NCI-H2029 (cell line): ENCODE measurements around the gene ADSS2.
"Not testable (repeated sequence)": the region's sequence is repeated elsewhere in the genome, so short reads cannot be mapped to it uniquely, and the experiment has no call there.

Source experiments
- DNase-seq: peaks from one replicate; lab custom pipeline; 2025; lab: John Stamatoyannopoulos, UW

Gene ADSS2

DNA sequence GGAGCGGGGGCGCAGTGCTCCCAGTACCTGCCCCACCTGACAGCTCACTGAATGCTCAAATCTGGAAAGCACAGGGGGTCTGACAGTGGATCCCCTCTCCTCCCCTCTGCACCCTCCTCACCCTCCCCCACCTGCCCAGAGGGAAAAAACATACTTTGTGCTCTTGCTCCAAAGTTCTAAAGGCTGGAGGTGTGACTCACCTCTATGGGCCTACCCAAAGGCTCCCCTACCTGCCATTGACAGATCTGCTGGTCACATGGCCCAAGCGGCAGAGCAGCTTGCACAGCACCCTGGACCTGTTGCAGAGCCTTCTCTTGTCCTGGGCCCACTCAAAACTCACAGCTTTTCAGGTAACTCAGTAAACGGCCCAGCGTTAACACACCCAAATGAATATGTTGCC lies 55.7 kb downstream of the ADSS2 start:
- DNase-seq: no peak

DNA sequence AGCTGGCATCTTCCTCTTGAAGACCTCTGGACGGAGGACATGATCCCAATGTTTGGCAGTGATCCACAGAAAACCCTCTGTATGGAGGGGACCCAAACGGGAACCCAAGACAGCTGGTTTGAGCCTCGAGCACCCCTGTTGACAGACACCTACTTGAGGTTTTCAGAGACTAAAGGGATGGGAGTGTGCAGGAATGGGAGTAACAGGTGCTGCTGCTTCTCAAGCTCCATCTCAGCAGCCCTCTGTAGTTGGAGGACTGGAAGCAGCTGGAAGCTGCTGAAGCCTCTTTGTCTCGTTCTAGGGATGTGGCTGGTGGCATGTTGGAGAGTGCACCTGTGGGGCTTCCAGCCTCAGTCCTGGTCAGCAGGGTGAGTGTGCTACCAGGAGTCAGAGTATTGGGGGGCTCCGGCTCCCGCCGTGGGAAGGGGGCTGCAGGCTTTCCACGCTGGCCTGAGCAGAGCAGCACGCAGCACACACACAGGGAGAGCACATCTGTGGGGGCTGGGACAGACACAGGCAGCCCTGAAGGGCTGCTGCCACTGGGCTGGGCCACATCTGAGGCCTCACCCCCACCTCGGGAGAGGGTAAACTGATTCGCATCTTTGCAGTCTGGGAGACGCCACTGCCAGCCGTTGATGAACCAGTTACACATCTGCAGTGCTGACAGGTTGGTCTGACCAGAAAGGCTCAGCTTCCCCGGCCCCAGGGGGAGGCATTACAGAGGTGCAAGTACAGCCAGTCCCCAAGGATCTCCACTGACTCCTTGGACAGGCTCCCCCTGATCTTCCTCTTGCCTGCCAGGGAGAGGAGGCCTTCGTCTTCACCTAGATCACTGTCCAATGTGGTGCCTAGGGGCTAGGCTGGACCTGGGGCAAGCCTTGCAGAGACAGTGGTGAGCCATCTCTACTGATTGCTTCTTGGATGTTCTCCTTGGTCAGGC lies 56.6 kb downstream of the ADSS2 start:
- DNase-seq: no peak

DNA sequence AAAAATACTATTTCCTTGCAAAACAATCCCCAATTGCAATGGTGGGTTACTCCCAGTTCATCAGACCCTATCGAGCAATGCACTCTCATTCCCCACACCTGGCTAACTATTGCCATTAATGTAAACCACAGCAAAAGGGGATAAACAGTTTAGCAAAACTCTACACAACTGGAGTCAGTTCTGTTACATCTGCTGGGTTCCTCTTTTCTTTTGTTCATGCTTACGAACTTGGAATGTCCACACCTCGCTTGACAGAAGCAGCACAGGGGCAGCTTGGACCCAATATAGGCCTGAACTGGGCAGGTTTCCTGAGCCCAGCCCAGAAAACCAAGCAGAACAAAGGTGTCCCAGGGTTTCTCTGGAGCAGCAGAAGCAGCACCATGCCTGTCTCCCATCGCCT lies 57.4 kb downstream of the ADSS2 start:
- DNase-seq: no peak

DNA sequence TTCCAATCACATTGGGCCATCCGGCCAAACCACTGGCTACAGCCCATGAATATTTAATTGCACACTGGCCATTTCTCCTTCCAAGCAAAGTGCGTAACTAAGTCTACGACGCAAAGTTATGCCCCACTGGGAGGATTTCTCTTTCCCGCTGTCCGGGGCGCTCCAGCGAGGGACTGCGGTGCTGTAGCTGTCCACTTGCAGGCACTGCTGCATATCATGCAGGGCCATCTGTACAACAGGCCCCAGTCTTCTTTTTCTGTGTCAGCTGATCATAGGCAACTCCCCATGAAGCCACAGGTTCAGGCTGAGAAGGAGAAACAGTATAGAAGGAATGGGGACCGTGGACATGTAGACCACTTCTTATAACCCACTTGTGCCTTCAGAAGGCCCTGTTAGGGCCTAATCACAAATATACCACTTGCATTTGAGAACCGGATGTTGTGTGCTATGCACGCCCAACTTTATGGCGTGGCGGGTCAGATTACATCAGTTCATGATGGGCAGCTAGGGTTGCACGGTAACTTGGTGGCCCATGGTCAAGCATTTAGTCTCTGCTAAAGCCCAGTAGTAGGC lies 58.0 kb downstream of the ADSS2 start:
- DNase-seq: no peak

DNA sequence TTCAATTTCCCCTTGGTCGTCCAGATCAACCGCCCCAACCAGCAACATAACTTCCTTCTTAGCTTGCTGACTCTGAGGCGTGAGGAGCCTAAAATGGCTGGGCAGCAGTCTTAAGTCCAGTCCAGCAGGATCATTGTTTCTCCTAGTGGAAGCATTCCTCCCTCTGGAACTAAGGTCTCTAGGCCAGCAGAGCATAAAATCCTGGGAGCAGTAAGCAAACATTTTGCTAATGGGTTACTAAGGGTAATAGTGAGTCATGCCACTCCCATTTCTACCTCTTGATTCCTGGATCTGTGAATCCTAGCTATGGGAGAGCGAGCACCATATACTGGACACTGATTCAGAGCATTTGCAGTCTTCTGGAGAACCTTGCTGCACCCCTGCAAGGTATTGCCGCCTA lies 59.9 kb downstream of the ADSS2 start:
- DNase-seq: no peak

DNA sequence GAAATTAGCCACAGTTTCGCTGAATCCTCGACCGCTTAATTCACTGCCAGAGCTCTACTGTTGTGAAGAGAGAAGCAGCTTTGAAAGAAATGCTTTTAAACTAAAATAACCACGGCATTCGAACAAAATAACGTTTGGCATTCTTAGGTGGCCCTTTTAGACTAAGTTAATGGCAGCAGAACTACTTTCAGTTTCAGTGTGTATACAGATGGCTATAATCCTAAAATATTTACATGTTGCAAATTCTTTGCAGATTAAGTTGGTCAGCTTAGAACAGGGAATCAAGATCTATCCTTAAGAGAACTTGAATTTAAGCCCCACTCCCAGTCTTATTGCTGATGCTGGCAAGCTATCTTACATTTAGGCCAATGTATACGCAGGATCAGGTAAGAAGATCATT lies 62.7 kb downstream of the ADSS2 start:
- no peak for DNase-seq

GRCh38 chr1:244387415-244387814 lies 64.3 kb downstream of the ADSS2 start:
- DNase-seq: no peak

DNA sequence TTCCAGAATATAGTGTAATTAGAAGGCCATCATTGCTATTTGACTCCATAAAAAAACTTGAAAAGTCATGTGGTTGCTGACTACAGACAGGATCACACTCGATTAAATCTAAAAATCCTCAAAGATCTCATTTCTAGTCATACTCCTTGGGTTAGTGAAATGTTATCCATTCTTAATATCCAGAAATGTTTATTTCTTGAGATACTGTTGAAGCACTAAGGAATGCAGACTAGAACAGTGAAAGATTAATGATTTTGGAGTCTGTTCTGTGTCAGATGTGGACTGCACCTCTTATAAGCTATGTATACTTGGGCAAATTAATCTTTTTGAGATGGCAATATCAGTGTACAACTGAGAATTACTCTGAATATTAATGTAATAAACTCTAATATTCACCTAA lies 65.1 kb downstream of the ADSS2 start:
- no peak for DNase-seq

GRCh38 chr1:244384066-244384465 lies 67.6 kb downstream of the ADSS2 start:
- DNase-seq: no peak

DNA sequence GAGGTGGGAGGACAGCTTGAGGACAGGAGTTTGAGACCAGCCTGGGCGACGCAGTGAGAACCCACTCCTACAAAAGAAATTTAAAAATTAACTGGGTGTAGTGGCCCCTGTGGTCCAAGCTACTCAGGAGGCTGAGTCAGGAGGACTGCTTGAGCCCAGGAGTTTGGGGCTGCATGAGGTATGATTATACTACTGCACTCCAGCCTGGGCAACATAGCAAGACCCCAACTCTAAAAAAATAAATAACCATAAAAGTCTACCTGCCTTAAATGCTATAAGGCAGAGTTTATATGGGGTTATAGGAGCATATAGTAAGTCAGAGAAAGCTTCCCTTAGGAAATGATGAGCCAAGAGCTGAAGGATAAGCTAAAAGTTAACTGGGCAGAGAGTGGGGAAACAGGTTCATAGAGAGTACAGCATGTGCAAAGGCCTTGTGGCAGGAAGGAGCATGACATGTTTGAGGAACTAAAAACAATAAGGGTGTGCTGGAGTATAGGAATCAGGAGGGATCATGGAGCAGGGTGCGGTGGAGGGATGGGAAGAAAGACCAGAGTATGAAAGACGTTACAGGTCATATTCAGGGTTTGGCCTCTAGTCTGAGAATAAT lies 68.3 kb downstream of the ADSS2 start:
- no peak for DNase-seq

GRCh38 chr1:244381878-244382565 lies 69.7 kb downstream of the ADSS2 start:
- no peak for DNase-seq

DNA sequence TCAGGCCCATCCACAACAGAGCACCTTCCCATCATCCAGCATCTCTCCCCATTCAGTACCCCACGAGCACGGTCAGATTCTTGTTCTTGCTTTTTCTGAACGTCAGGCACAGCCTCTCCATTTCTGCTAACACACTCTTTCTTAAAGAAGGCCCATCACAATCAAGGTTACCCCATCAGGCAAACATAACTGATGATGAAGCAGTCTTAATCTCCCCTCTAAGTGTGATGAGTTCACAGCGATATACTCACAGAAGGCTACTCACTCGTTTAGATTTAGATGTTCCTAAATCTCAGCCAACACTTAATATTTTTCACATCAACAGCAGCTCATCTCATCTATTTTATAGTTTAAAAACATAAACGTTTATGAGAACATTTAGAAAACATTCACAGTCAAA lies 75.6 kb downstream of the ADSS2 start:
- DNase-seq: no peak

GRCh38 chr1:244375051-244375450 lies 76.7 kb downstream of the ADSS2 start:
- no peak for DNase-seq

- not testable (repeated sequence) for DNase-seq
These were observed 77.2 kb downstream of the ADSS2 start for GRCh38 chr1:244374484-244374883.

DNA sequence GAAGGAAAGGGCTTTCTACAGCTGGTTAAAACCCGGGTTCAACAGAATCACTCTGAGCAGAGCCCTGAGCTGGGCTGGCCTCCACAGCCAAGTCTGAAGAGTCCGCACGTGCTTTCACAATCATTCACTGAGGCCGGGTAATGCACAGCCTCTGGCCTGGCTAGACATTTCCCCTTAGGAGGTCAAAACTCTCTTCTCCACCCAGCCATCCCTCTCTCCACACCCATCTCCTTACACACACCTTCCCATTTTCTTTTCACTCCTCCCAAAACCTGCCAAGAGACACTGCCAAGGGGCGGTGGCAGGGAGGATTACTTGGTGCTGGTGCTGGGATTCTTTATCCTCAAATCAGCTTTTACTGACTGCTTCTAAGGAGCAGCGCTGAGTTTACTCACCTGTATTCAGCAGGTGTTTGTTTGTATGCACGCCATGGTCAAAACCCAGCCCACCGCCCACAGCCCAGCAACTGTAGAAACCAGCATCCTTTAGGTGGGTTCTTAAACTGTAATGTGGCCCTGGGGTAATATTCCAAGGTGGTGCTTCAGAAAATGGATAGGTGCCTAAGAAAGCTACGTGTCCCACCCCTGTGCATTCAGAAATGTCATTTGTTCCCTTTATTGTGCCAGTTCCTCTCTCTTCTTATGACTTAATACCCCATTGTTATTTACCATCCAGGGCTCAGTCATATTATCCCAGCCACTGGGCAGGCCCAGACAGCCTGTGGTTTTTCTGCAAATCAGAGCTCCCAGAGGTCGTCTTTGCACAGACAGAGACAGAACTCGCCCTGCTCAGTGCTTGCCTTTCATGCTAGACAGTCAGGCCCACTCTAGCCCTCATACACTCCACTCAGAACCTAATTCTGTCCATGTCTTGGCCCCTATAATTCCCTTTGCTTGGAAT lies 80.2 kb downstream of the ADSS2 start:
- DNase-seq: no peak

DNA sequence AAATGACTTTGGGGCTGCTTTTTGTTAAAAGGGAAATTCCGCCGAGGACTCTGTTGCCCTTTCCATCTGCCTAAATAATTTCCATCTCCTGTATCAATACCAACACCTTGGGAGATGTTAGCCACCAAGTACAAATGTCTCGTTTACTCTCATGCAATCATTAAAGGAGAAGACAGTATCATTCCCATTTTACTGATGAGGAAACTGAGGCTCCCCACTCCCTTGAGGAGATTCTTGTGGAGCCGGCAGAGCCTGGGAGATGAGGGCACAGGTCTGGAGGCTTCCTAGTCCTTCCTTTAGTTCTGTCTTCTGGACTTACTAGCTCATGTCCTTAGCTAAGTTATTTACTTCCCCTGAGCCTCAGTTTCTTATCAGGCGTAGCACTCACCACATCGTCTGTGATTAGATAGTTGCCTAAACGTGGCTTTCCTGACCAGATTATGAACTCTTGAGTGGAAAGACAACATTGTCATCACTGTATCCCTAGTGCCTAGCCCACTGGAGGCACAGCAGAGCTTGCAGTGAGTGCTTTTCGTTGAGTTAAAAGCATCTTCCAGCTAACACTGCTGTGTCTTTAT lies 81.6 kb downstream of the ADSS2 start:
- no peak for DNase-seq

- DNase-seq: peak; percentile 41
These were observed 82.3 kb downstream of the ADSS2 start for GRCh38 chr1:244369256-244370057.

GRCh38 chr1:244368279-244368678 lies 83.4 kb downstream of the ADSS2 start:
- no peak for DNase-seq

- DNase-seq: no peak
These were observed 84.2 kb downstream of the ADSS2 start for GRCh38 chr1:244367399-244368114.

- no peak for DNase-seq
These were observed 85.9 kb downstream of the ADSS2 start for GRCh38 chr1:244365809-244366208.
